GOT3 (cell line): ENCODE results near the gene ESYT2.

ENCODE experiments used
- DNase-seq: peaks from one replicate; lab custom pipeline; 2025; ENCODE audit warnings: mixed read lengths; lab: John Stamatoyannopoulos, UW

ESYT2 gene

GRCh38 chr7:158766570-158767281, 62.6 kb downstream of the ESYT2 start:
- no peak for DNase-seq

- no peak for DNase-seq
Measured at GRCh38 chr7:158765020-158765419, 64.3 kb downstream of the ESYT2 start.

DNA sequence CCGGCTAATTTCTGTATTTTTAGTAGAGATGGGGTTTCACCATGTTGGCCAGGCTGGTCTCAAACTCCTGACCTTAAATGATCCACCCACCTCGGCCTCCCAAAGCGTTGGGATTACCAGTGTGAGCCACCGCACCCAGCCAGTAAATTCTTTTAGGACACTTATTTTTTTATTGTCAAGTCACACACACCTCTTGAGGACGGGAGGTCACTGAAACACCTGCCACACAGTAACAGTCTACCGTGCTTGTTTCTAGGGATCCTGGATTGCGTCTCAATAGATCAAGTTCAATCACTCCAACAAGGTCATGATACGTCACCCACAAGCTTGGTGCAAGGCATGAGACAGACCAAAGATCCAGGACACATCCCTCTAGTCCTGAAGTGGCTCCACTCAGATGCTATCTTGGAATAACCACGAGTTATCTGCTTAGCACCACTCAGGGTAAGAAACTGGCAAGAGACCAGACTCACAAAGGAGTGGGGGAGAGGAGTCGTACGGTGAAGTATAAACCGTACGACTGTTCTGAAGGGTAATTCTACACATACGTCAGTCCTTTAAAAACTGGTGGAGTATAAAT, 65.8 kb downstream of the ESYT2 start:
- no peak for DNase-seq

- DNase-seq = no peak
Measured at GRCh38 chr7:158761945-158762344, 67.4 kb downstream of the ESYT2 start.

GRCh38 chr7:158760936-158761335, 68.4 kb downstream of the ESYT2 start:
- no peak for DNase-seq

DNA sequence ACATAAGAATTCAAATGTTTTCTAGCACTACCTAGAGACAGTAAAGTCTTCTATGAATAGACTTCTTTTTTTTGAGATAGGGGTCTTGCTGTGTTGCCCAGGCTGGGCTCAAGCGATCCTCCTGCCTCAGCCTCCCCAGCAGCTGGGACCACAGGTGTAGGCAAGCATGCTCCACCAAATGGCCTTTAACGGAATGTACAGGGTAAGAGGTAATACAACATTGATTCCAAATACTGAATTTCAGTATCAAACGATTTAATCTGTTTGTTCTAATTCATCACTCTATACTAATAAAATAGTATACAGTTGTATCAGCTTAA, 68.9 kb downstream of the ESYT2 start:
- DNase-seq = no peak

GRCh38 chr7:158759749-158760444, 69.4 kb downstream of the ESYT2 start:
- no peak for DNase-seq

GRCh38 chr7:158759245-158759614, 70.1 kb downstream of the ESYT2 start:
- no peak for DNase-seq

- no peak for DNase-seq
Measured at GRCh38 chr7:158758586-158759244, 70.6 kb downstream of the ESYT2 start.

DNA sequence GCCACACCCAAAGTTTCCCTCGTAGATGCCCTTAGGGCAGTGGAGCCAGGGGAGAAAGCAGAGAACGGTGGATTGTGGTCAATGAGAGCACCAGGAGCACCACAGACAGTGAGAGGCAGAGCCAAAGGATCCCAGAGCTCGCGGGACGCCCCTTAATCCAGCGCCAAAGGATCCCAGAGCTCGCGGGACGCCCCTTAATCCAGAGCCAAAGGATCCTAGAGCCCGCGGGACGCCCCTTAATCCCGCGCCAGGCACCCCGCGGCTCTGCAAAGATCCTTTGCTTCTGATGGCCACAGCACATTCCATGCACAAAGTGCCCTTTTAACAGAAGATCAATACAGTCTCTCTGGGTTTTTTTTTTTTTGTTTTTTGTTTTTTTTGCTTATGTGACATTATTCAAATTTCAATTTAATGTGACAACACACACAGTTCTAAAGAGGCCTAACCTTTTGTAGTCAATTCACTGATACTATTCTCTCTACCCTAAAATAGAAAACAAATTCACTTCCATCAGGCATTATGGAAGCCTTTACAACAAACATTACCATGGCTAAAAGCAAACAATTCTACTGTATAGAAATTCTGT, 71.8 kb downstream of the ESYT2 start:
- no peak for DNase-seq

GRCh38 chr7:158754746-158755444, 74.4 kb downstream of the ESYT2 start:
- DNase-seq = no peak

DNA sequence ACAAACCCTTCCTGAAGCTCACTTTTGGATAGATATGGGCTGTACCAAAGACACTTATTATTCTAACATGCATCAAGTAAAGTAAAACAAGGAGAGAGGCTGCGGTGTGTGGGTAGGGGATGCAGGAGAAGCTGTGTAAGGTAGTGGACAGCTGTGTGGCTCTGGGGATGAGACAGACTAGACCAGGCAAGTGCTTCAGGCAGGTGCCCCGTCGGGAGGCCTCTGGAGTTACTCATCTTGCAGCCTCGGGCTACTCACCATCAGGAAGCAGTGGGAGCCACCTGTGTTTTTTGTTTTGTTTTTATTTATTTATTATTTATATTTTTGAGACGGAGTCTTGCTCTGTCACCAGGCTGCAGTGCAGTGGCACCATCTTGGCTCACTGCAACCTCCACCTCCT, 75.4 kb downstream of the ESYT2 start:
- no peak for DNase-seq

- no peak for DNase-seq
Measured at GRCh38 chr7:158751751-158752150, 77.6 kb downstream of the ESYT2 start.

GRCh38 chr7:158751199-158751598, 78.1 kb downstream of the ESYT2 start:
- no peak for DNase-seq

DNA sequence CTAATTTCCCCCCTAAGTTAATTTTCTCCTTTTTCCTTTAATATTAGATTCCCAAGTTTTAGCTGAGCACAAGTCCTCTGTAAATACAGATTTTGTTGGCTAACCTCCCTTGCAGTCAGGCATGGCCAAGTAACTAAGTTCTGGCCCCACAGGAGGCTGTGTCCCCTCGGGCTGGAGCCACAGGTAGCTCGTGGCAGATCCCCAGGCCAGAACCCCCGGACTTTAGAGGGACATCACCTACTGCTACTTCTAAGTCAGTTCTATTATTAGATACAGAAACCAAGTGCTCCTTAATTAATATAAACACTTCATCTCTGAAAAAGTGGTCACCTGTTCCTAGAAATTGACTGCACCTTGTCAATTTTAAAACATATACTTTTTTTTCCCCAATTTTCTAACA, 78.6 kb downstream of the ESYT2 start:
- no peak for DNase-seq

DNA sequence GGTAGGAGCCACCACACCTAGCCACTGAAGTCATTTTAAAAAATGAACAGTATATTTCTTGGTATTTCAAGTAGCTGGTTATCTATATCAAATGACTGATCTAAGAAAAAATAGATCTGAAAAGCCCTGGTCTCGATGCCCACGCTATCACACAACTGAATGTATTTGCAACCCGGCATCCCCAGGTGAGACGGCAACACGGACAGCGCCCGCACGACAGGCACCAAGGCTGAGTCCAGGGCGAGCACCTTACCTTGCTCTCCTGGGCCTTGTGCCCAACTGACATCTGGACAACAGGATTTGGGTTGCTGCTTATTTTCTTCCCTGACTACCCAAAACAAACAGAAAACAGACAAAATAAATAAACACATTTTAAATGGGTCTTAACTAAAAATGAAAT, 79.9 kb downstream of the ESYT2 start:
- DNase-seq = no peak

GRCh38 chr7:158748335-158748734, 81.0 kb downstream of the ESYT2 start:
- no peak for DNase-seq

- DNase-seq = no peak
Measured at GRCh38 chr7:158747408-158747807, 81.9 kb downstream of the ESYT2 start.

DNA sequence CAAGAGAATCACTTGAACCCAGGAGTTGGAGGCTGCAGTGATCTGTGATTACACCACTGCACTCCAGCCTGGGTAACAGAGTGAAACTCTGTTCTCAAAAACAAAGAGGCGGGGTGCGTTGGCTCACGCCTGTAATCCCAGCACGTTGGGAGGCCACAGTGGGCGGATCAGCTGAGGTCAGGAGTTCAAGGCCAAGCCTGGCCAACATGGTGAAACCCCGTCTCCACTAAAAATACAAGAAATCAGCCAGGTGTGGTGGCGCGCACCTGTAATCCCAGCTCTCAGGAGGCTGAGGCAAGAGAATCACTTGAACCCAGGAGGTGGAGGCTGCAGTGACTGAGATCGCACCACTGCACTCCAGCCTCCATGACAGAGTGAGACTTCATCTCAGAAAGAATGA, 82.4 kb downstream of the ESYT2 start:
- DNase-seq = no peak

DNA sequence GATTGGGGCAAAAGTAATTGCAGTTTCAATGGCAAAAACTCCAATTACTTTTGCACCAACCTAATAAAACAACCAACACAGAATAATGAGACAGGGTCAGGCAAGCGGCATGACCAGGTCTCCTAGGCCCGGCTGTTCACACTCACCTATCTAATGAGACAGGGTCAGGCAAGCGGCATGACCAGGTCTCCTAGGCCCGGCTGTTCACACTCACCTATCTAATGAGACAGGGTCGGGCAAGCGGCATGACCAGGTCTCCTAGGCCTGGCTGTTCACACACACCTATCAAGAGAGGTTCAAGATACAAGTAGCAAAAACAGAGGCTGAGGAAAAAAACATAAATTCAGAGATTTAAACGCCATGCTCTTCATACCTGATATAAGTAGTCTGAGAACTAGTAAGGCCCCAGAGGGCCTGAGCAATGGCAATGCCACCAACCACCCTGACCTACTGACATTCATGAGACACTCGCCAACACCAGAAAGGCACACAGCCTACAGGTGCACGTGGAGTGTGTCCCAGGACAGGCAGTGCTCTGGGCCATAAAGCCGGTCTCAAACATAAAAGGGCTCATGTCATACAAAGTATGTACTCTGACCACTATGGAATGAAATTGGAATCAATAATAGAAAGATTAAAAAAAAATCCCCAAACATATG, 84.1 kb downstream of the ESYT2 start:
- no peak for DNase-seq

DNA sequence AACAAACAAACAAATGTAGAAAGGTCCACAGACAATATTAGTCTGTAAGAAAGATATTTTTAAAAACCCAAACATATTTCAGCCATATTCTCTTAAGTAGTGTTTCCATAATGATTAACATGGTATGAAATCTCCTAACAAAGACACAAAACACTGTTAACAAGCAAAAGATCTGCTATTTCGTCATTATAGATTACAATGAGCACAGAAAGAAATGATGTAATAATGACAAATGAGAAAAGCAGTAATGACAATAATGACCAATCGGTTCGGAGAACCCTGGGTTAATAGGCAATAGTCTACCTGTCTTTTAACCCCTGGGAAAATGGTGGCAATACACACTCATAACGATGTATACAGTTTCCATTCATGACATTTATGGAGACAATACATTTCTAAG, 85.2 kb downstream of the ESYT2 start:
- no peak for DNase-seq

GRCh38 chr7:158743219-158743618, 86.1 kb downstream of the ESYT2 start:
- no peak for DNase-seq
